ENCODE results near the gene RLF. TPM values are rescaled to one million over a fixed set of nuclear protein-coding genes. Genes with fewer than 3 reads are reported as not detected.
"Not testable (repeated sequence)": the region's sequence is repeated elsewhere in the genome, so short reads cannot be mapped to it uniquely, and the experiment has no call there.

Gene RLF
- total and polyA plus RNA-seq, 8 donors: 2.2 to 8.5 (median 4.4) TPM

GRCh38 chr1:40162753-40163441 lies 1.7 kb downstream of the RLF start:
- WGBS, 2 donors: 10 to 12% methylated on average over 4 of the region's 4 CpGs
- no peak overlapping the region for H3K27ac ChIP-seq
- H3K4me1 ChIP-seq: peaks cover 21 to 26% (median 22%) of the 10 kb centered on the region in 3 donors
- TF ChIP-seq CTCF (IDR thresholded peaks at IDR 0.05): no peak
- no peak for DNase-seq
- no peak for ATAC-seq
- H3K9me3 ChIP-seq: no peaks in the 10 kb centered on the region
- peak overlapping the region; percentile 10 to 98 (median 82) for H3K4me3 ChIP-seq
- intact Hi-C loops (cut with DNase I): no loop called here
- H3K27me3 ChIP-seq: no peaks in the 10 kb centered on the region
- H3K36me3 ChIP-seq: no peaks in the 10 kb centered on the region
- FAIRE-seq: no peak

GRCh38 chr1:40167317-40167716 lies 6.1 kb downstream of the RLF start:
- Histone ChIP-seq H3K27me3 (no peaks in the 10 kb centered on the region), H3K27ac (no peak overlapping the region), H3K4me1 (peaks cover 21 to 26% (median 22%) of the 10 kb centered on the region in 3 donors), H3K9me3 (no peaks in the 10 kb centered on the region), H3K36me3 (no peaks in the 10 kb centered on the region), H3K4me3 (no peak overlapping the region)
- ATAC-seq (no peak), FAIRE-seq (no peak), DNase-seq (no peak)
- WGBS, 2 donors: 75% methylated on average over 4 of the region's 4 CpGs
- intact Hi-C loops (cut with DNase I): no loop called here
- TF ChIP-seq CTCF (IDR thresholded peaks at IDR 0.05): no peak

GRCh38 chr1:40171036-40171435 lies 9.8 kb downstream of the RLF start:
- ATAC-seq: no peak
- no peak for DNase-seq
- Histone ChIP-seq H3K27ac (no peak overlapping the region), H3K27me3 (no peaks in the 10 kb centered on the region), H3K36me3 (no peaks in the 10 kb centered on the region), H3K9me3 (no peaks in the 10 kb centered on the region), H3K4me3 (no peak overlapping the region), H3K4me1 (peaks cover 0 to 7% (median 5%) of the 10 kb centered on the region in 3 donors)
- no peak for FAIRE-seq
- 88% methylated on average over 3 of the region's 3 CpGs for WGBS, 2 donors
- no peak for TF ChIP-seq CTCF (IDR thresholded peaks at IDR 0.05)
- intact Hi-C loops (cut with DNase I): no loop called here

GRCh38 chr1:40174788-40175187 lies 13.6 kb downstream of the RLF start:
- FAIRE-seq (no peak), DNase-seq (no peak), ATAC-seq (no peak)
- intact Hi-C loops (cut with DNase I): no loop called here
- peaks cover 0 to 7% (median 5%) of the 10 kb centered on the region in 3 donors for H3K4me1 ChIP-seq
- 78 to 84% methylated on average over 3 of the region's 3 CpGs for WGBS, 2 donors
- no peaks in the 10 kb centered on the region for H3K36me3 ChIP-seq
- TF ChIP-seq CTCF (IDR thresholded peaks at IDR 0.05): no peak
- H3K27me3 ChIP-seq: no peaks in the 10 kb centered on the region
- H3K27ac ChIP-seq: no peak overlapping the region
- no peak overlapping the region for H3K4me3 ChIP-seq
- H3K9me3 ChIP-seq: no peaks in the 10 kb centered on the region

GRCh38 chr1:40176989-40177388 lies 15.8 kb downstream of the RLF start:
- H3K9me3 ChIP-seq; H3K4me3 ChIP-seq; ATAC-seq; DNase-seq; H3K4me1 ChIP-seq; intact Hi-C loops (cut with DNase I); H3K27me3 ChIP-seq; FAIRE-seq; H3K27ac ChIP-seq; H3K36me3 ChIP-seq: not testable (repeated sequence)
- 91 to 93% methylated on average over 14 to 15 of the region's 15 CpGs for WGBS, 2 donors
